LNCaP clone FGC (cell line): ENCODE data around the gene FADS2.
A peak's percentile ranks its signal among the peaks of the same experiment; 100 is the strongest.

Experiments
- DNase-seq: peaks from one replicate; pipeline ENCODE4 v3.0.0-alpha.2; 2011; ENCODE audit warnings: low read depth
- H3K4me3 ChIP-seq: 2 replicates; pipeline ENCODE4 v1.5.1; 2011; ENCODE audit warnings: mild to moderate bottlenecking, low read depth, low read length, control low read depth
- TF ChIP-seq, protein P1 (sequence below): IDR thresholded peaks from 2 replicates; pipeline ENCODE4 v1.5.1; 2012; ENCODE audit warnings: mild to moderate bottlenecking; ENCODE audit not compliant: control insufficient read depth, insufficient read depth; ENCODE audit errors: extremely low read depth

FADS2 gene

GRCh38 chr11:61853698-61854169, 25.6 kb downstream of the FADS2 start:
- no peak for DNase-seq
- H3K4me3 ChIP-seq = no peak overlapping the region
- TF ChIP-seq, protein P1, sequence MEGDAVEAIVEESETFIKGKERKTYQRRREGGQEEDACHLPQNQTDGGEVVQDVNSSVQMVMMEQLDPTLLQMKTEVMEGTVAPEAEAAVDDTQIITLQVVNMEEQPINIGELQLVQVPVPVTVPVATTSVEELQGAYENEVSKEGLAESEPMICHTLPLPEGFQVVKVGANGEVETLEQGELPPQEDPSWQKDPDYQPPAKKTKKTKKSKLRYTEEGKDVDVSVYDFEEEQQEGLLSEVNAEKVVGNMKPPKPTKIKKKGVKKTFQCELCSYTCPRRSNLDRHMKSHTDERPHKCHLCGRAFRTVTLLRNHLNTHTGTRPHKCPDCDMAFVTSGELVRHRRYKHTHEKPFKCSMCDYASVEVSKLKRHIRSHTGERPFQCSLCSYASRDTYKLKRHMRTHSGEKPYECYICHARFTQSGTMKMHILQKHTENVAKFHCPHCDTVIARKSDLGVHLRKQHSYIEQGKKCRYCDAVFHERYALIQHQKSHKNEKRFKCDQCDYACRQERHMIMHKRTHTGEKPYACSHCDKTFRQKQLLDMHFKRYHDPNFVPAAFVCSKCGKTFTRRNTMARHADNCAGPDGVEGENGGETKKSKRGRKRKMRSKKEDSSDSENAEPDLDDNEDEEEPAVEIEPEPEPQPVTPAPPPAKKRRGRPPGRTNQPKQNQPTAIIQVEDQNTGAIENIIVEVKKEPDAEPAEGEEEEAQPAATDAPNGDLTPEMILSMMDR = no peak

GRCh38 chr11:61854206-61854895, 26.3 kb downstream of the FADS2 start:
- TF ChIP-seq, protein P1 = no peak
- no peak overlapping the region for H3K4me3 ChIP-seq
- no peak for DNase-seq

GRCh38 chr11:61854966-61855714, 27.0 kb downstream of the FADS2 start:
- TF ChIP-seq, protein P1 = no peak
- DNase-seq = no peak
- no peak overlapping the region for H3K4me3 ChIP-seq

GRCh38 chr11:61855939-61856680, 28.0 kb downstream of the FADS2 start:
- no peak for DNase-seq
- H3K4me3 ChIP-seq = no peak overlapping the region
- TF ChIP-seq, protein P1 = no peak

GRCh38 chr11:61860054-61860903, 32.2 kb downstream of the FADS2 start:
- TF ChIP-seq, protein P1 = no peak
- H3K4me3 ChIP-seq = no peak overlapping the region
- DNase-seq = peak; percentile 77

- TF ChIP-seq, protein P1 = no peak
- no peak overlapping the region for H3K4me3 ChIP-seq
- no peak for DNase-seq
Observed at GRCh38 chr11:61861634-61862033, 33.5 kb downstream of the FADS2 start.
